IPS DF 4.7 (cell line): ENCODE measurements around the gene WNT4.

Source experiments
- DNase-seq: peaks from one replicate; pipeline ENCODE4 v3.0.0-alpha.2; 2013; ENCODE audit warnings: low spot score; ENCODE audit errors: extremely low read depth

Gene WNT4

GRCh38 chr1:22111115-22111514 is 31.8 kb downstream of the WNT4 start:
- DNase-seq = no peak

- no peak for DNase-seq
These were observed 32.9 kb downstream of the WNT4 start for GRCh38 chr1:22110016-22110415.

- DNase-seq = no peak
These were observed 34.4 kb downstream of the WNT4 start for GRCh38 chr1:22108339-22109105.

- no peak for DNase-seq
These were observed 35.8 kb downstream of the WNT4 start for GRCh38 chr1:22107126-22107525.

GRCh38 chr1:22105611-22106207 is 37.2 kb downstream of the WNT4 start:
- no peak for DNase-seq

- no peak for DNase-seq
These were observed 37.9 kb downstream of the WNT4 start for GRCh38 chr1:22104865-22105437.

- DNase-seq = no peak
These were observed 38.8 kb downstream of the WNT4 start for GRCh38 chr1:22104094-22104493.

GRCh38 chr1:22102746-22103145 is 40.2 kb downstream of the WNT4 start:
- DNase-seq = no peak

- DNase-seq = no peak
These were observed 40.9 kb downstream of the WNT4 start for GRCh38 chr1:22101995-22102394.

- DNase-seq = no peak
These were observed 41.7 kb downstream of the WNT4 start for GRCh38 chr1:22101199-22101598.

- no peak for DNase-seq
These were observed 42.7 kb downstream of the WNT4 start for GRCh38 chr1:22100168-22100567.

GRCh38 chr1:22098752-22099151 is 44.1 kb downstream of the WNT4 start:
- DNase-seq = no peak

GRCh38 chr1:22096463-22096862 is 46.4 kb downstream of the WNT4 start:
- DNase-seq = no peak

GRCh38 chr1:22096036-22096435 is 46.9 kb downstream of the WNT4 start:
- DNase-seq = no peak

GRCh38 chr1:22093513-22093912 is 49.4 kb downstream of the WNT4 start:
- no peak for DNase-seq

- peak; percentile 62 for DNase-seq
These were observed 50.7 kb downstream of the WNT4 start for GRCh38 chr1:22092026-22092768.

GRCh38 chr1:22090867-22091266 is 52.0 kb downstream of the WNT4 start:
- no peak for DNase-seq

GRCh38 chr1:22089787-22090186 is 53.1 kb downstream of the WNT4 start:
- peak; percentile 36 for DNase-seq

GRCh38 chr1:22089134-22089571 is 53.7 kb downstream of the WNT4 start:
- DNase-seq = no peak

GRCh38 chr1:22088331-22088730 is 54.6 kb downstream of the WNT4 start:
- no peak for DNase-seq

GRCh38 chr1:22080191-22080590 is 62.7 kb downstream of the WNT4 start:
- DNase-seq = no peak

- no peak for DNase-seq
These were observed 64.8 kb downstream of the WNT4 start for GRCh38 chr1:22078133-22078532.
